Lower leg skin (tissue), 4 donors: ENCODE measurements around the gene MCRIP2. TPM values are rescaled to one million over a fixed set of nuclear protein-coding genes. Genes with fewer than 3 reads are reported as not detected.

ENCODE experiments used
- DNase-seq, 2 donors: peaks; one replicate each; pipeline ENCODE4 v3.0.0-alpha.2; 2019; ENCODE audit warnings: low spot score in 2 of 2
- H3K4me3 ChIP-seq: fragments of 200-600 bp; sonication (generic); 2 replicates; pipeline ENCODE4 v1.5.1; 2017; ENCODE audit warnings: mild to moderate bottlenecking, low read depth; ENCODE audit not compliant: poor library complexity, severe bottlenecking
- CTCF ChIP-seq, 3 donors: fragments of 450-650 bp; IDR thresholded peaks; one replicate each; pipeline ENCODE4 v1.5.1; 2016; ENCODE audit warnings: antibody characterized with exemption in 3 of 3, mild to moderate bottlenecking in 3 of 3, moderate library complexity in 2 of 3
- POLR2A ChIP-seq, 2 donors: fragments of 450-650 bp; IDR thresholded peaks; one replicate each; pipeline ENCODE4 v1.6.1; 2016 to 2017; ENCODE audit warnings: antibody characterized with exemption in 2 of 2, mild to moderate bottlenecking in 1 of 2, moderate library complexity in 1 of 2
- WGBS, 2 donors: methylation state at CpG; one replicate each; pipeline ENCODE4 v1.1.5; 2018; 5-methylcytosine and 5-hydroxymethylcytosine counted together
- intact Hi-C: fragments of 100-400 bp; cut with DNase I; formaldehyde crosslinking; loops from one replicate; pipeline ENCODE4 v1.15.0; 2023; ENCODE audit warnings: low total_unique reads
- total RNA-seq, 4 donors: library from RNA; depleted of rRNA; stranded (reverse); fragments of >200 nt; gene quantifications; one replicate each; pipeline ENCODE4 v1.1.0, GENCODE V29; 2016

The MCRIP2 gene
- total RNA-seq, 4 donors from 2014 or later = 10.5 to 31.3 (median 23.2) TPM

GRCh38 chr16:633336-634050 lies 8.1 kb upstream of the MCRIP2 start:
- DNase-seq = no peak
- no peak overlapping the region for H3K4me3 ChIP-seq
- TF ChIP-seq CTCF (IDR thresholded peaks at IDR 0.05) = no peak
- no peak for TF ChIP-seq POLR2A (IDR thresholded peaks at IDR 0.05)
- intact Hi-C loops = no loop called here
- 95 to 96% methylated on average over 47 to 74 of the region's 74 CpGs for WGBS, 2 donors

DNA sequence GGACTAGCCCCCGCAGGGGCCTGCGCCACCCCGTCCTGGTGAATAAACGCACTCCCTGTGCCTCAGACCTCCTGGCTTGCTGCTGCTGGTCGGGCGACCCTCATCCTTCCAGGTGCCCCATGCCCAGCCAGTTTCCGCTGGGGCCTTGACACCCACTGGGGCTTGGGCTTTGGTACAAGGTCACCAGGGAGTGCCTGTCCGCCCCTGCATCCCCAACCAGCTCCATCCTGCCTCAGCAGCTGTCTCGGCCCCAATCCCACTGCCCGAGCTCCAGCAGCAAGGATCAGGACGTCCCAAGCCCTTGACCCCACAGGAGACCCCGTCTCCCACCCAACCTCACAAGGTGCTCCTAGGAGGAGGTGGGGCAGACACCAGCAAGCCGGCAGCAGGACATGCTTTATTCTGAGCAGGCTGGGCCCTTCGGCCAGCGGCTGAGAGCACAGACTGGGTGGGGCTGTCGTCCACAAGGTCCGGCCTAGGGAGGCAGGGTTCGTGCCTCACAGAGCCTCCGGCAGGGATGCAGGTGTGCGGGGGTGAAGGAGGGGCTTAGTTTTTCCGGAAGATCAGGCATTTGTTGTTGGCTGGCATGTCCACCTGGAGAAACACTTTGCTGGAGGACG lies 7.5 kb upstream of the MCRIP2 start:
- 92 to 97% methylated on average over 18 to 20 of the region's 22 CpGs for WGBS, 2 donors
- TF ChIP-seq POLR2A (IDR thresholded peaks at IDR 0.05) (no peak), CTCF (IDR thresholded peaks at IDR 0.05) (no peak)
- DNase-seq = no peak
- H3K4me3 ChIP-seq = no peak overlapping the region
- intact Hi-C loops = no loop called here

DNA sequence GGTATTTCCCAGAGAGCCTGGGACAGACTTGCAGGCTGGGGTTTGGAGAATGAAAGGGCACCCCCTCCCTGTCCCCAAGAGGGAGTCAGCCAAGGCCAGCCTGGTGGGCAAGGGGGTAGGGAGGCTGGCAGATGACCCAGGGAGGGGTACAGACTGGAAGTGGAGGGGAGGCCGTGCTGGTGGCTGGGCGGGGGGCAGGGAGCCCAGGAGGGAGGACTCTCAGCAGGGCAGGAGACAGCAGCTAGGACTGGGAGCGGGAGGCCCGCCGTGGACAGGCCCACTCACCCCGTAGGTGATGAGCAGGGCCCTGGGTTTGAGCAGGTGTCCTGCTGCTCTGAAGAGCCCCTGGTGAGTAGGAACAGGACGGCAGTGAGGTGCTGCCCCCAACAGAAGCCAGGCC lies 6.6 kb upstream of the MCRIP2 start:
- DNase-seq = no peak
- intact Hi-C loops = no loop called here
- no peak overlapping the region for H3K4me3 ChIP-seq
- 85 to 89% methylated on average over 7 of the region's 7 CpGs for WGBS, 2 donors
- TF ChIP-seq CTCF (IDR thresholded peaks at IDR 0.05) = no peak
- TF ChIP-seq POLR2A (IDR thresholded peaks at IDR 0.05) = no peak

GRCh38 chr16:635573-636205 lies 5.9 kb upstream of the MCRIP2 start:
- WGBS, 2 donors = 0 to 5% methylated on average over 34 to 39 of the region's 55 CpGs
- H3K4me3 ChIP-seq = peak overlapping the region; percentile 80
- intact Hi-C loops = no loop called here
- DNase-seq = no peak
- TF ChIP-seq POLR2A (IDR thresholded peaks at IDR 0.05) (no peak), CTCF (IDR thresholded peaks at IDR 0.05) (no peak)

GRCh38 chr16:636206-637080 lies 5.2 kb upstream of the MCRIP2 start, which contains the start of gene METTL26:
Gene METTL26 (minus strand): TSS chr16:636305. CDS start chr16:636290, 15 bp downstream.
- TF ChIP-seq POLR2A (IDR thresholded peaks at IDR 0.05) = no peak
- TF ChIP-seq CTCF (IDR thresholded peaks at IDR 0.05) = no peak
- H3K4me3 ChIP-seq = peak within 1 kb of the TSS; percentile 80
- DNase-seq = peak; percentile 93 to 99
- 0 to 1% methylated on average over 44 to 57 of the region's 91 CpGs for WGBS, 2 donors
- intact Hi-C loops = no loop called here
